GM12892 (cell line): ENCODE measurements around the gene MFNG.

Source experiments
- POLR2A ChIP-seq: IDR thresholded peaks from 2 replicates; pipeline ENCODE4 v1.6.1; 2011; ENCODE audit warnings: low read depth, low read length, control low read depth
- POLR2AphosphoS5 ChIP-seq: IDR thresholded peaks from 2 replicates; pipeline ENCODE4 v1.6.1; 2011; ENCODE audit warnings: low read depth, low read length, control low read depth

- TF ChIP-seq POLR2AphosphoS5 (no peak), POLR2A (no peak)
These were observed 23.1 kb upstream of the MFNG start for GRCh38 chr22:37509059-37509860.
